A673 (cell line): ENCODE data around the gene SRRT. TPM values are rescaled to one million over a fixed set of nuclear protein-coding genes. Genes with fewer than 3 reads are reported as not detected.

Experiments used
- BruUV-seq: library from RNA; stranded (reverse); fragments of 400-500 nt; replicated peaks from 2 replicates; lab custom pipeline; 2021; lab: Mats Ljungman, UMichigan
- CTCF ChIA-PET: fragments of 300-600 bp; sonication (Branson Sonifier 250); formaldehyde crosslinking; loops from one replicate; lab custom pipeline; 2022; ENCODE audit warnings: antibody characterized with exemption; lab: Charles Lee
- POLR2A ChIA-PET: fragments of 300-600 bp; sonication (Branson Sonifier 250); formaldehyde crosslinking; loops from one replicate; lab custom pipeline; 2022; ENCODE audit warnings: antibody characterized with exemption; ENCODE audit not compliant: low non-redundant PET; lab: Charles Lee
- DNase-seq: peaks from one replicate; pipeline ENCODE4 v3.0.0-alpha.2; 2015; ENCODE audit warnings: low spot score
- H3K27ac ChIP-seq: fragments of 200-600 bp; sonication (generic); 2 replicates; pipeline ENCODE4 v1.5.1; 2016; ENCODE audit warnings: mixed run types, low read depth, mild to moderate bottlenecking, mixed read lengths, antibody characterized with exemption, low read length; ENCODE audit not compliant: poor library complexity, severe bottlenecking
- H3K27me3 ChIP-seq: fragments of 200-600 bp; sonication (generic); replicated peaks from 2 replicates; pipeline ENCODE4 v1.6.1; 2017; ENCODE audit warnings: mixed run types, low read depth, mild to moderate bottlenecking, mixed read lengths, antibody characterized with exemption, low read length; ENCODE audit not compliant: insufficient read depth, poor library complexity
- H3K36me3 ChIP-seq: fragments of 200-600 bp; sonication (generic); 2 replicates; pipeline ENCODE4 v1.6.1; 2016; ENCODE audit warnings: mixed run types, mild to moderate bottlenecking, mixed read lengths, antibody characterized with exemption, low read length; ENCODE audit not compliant: insufficient read depth, poor library complexity, severe bottlenecking
- H3K4me1 ChIP-seq: fragments of 200-600 bp; sonication (generic); 2 replicates; pipeline ENCODE4 v1.6.1; 2017; ENCODE audit warnings: mixed run types, mild to moderate bottlenecking, mixed read lengths, antibody characterized with exemption, low read length; ENCODE audit not compliant: insufficient read depth, poor library complexity, severe bottlenecking
- H3K4me3 ChIP-seq: fragments of 200-600 bp; sonication (generic); 2 replicates; pipeline ENCODE4 v1.5.1; 2016; ENCODE audit warnings: low read depth, mixed run types, mild to moderate bottlenecking, mixed read lengths, low read length; ENCODE audit not compliant: poor library complexity, severe bottlenecking
- H3K9me3 ChIP-seq: fragments of 200-600 bp; sonication (generic); 2 replicates; pipeline ENCODE4 v1.6.1; 2016; ENCODE audit warnings: mixed run types, low read depth, mild to moderate bottlenecking, mixed read lengths, antibody characterized with exemption, low read length; ENCODE audit not compliant: poor library complexity, severe bottlenecking
- CTCF ChIP-seq: fragments of 300-800, 200-600 bp; sonication (generic); conservative IDR thresholded peaks from 2 replicates; pipeline ENCODE4 v1.5.1; 2017; ENCODE audit warnings: low read depth, mild to moderate bottlenecking, antibody characterized with exemption, low read length, moderate library complexity, mixed read lengths
- EZH2 ChIP-seq: fragments of 200-600 bp; sonication (generic); IDR thresholded peaks from 2 replicates; pipeline ENCODE4 v1.6.1; 2017; ENCODE audit warnings: borderline replicate concordance, low read depth, mild to moderate bottlenecking, mixed read lengths, antibody characterized with exemption, low read length; ENCODE audit not compliant: poor library complexity, severe bottlenecking
- intact Hi-C: fragments of 100-400 bp; cut with micrococcal nuclease; formaldehyde crosslinking; loops from one replicate; pipeline ENCODE4 v1.10.0; 2022; ENCODE audit not compliant: unreplicated experiment
- total RNA-seq: library from RNA; stranded (reverse); gene quantifications from 2 replicates; pipeline ENCODE4 v1.2.3, GENCODE V29; 2021

The SRRT gene
- total RNA-seq, 1 experiment from 2014 or later: 277 TPM

- no peak for TF ChIP-seq CTCF
- no peak for TF ChIP-seq EZH2
- DNase-seq: peak; percentile 97
- Histone ChIP-seq H3K36me3 (no peaks in the 10 kb centered on the region), H3K27me3 (no peaks in the 10 kb centered on the region), H3K27ac (peak overlapping the region; percentile 97), H3K4me1 (peaks cover 17% of the 10 kb centered on the region), H3K9me3 (no peaks in the 10 kb centered on the region), H3K4me3 (peak overlapping the region; percentile 44)
- no TSS peak for BruUV-seq
- CTCF ChIA-PET: interaction anchor here (1.0 to 1.6 kb wide), 3 partner anchors 9 to 15 kb away, joined by 3 to 8 read pairs (median 3); partner anchors contain the start of genes EPHB4 and SLC12A9
- intact Hi-C loops: no loop called here
- POLR2A ChIA-PET: no interaction called here
Measured at GRCh38 chr7:100837099-100837836, 37.6 kb upstream of the SRRT start.

GRCh38 chr7:100839361-100839760, 35.5 kb upstream of the SRRT start:
- TF ChIP-seq EZH2 (no peak), CTCF (no peak)
- no peak for DNase-seq
- no peaks in the 10 kb centered on the region for H3K9me3 ChIP-seq
- H3K27ac ChIP-seq: no peak overlapping the region
- ChIA-PET CTCF (no interaction called here), POLR2A (no interaction called here)
- H3K4me1 ChIP-seq: peaks cover 17% of the 10 kb centered on the region
- no peaks in the 10 kb centered on the region for H3K36me3 ChIP-seq
- intact Hi-C loops: no loop called here
- no TSS peak for BruUV-seq
- no peaks in the 10 kb centered on the region for H3K27me3 ChIP-seq
- no peak overlapping the region for H3K4me3 ChIP-seq

- ChIA-PET POLR2A (no interaction called here), CTCF (no interaction called here)
- BruUV-seq: no TSS peak
- H3K4me1 ChIP-seq: peaks cover 14% of the 10 kb centered on the region
- H3K27ac ChIP-seq: no peak overlapping the region
- no peaks in the 10 kb centered on the region for H3K9me3 ChIP-seq
- TF ChIP-seq EZH2: no peak
- no peak for TF ChIP-seq CTCF
- intact Hi-C loops: no loop called here
- no peaks in the 10 kb centered on the region for H3K27me3 ChIP-seq
- no peaks in the 10 kb centered on the region for H3K36me3 ChIP-seq
- no peak overlapping the region for H3K4me3 ChIP-seq
- no peak for DNase-seq
Measured at GRCh38 chr7:100840470-100841100, 34.3 kb upstream of the SRRT start.
